ENCODE measurements around the gene ZNF41. TPM values are rescaled to one million over a fixed set of nuclear protein-coding genes. Genes with fewer than 3 reads are reported as not detected.

The ZNF41 gene
- total RNA-seq, 2 donors from 2014 or later: 8.3 to 12.3 TPM

DNA sequence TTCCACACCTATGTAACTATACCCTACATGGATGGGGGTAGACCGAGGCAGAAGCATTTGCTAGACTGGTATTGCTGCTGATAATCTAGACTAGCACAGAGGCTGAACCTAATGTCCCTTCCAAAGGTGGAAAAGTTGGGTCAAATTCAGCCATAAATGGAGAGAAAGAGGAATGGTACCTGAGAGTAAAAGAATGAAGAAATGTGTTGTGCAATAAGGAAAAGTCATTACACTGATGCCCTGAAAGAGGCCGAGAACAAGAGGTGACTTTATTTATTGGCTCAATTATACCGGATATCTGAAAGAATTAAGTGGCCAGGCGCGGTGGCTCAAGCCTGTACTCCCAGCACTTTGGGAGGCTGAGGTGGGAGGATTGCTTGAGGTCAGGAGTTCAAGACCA lies 52.1 kb downstream of the ZNF41 start:
- Histone ChIP-seq H3K36me3 (no peaks in the 10 kb centered on the region), H3K4me1 (replicated peaks) (no peaks in the 10 kb centered on the region), H3K9me3 (no peaks in the 10 kb centered on the region), H3K27me3 (replicated peaks; ENCODE audit: insufficient read depth) (no peaks in the 10 kb centered on the region), H3K27ac (no peak overlapping the region), H3K4me3 (no peak overlapping the region)
- TF ChIP-seq, protein P1, sequence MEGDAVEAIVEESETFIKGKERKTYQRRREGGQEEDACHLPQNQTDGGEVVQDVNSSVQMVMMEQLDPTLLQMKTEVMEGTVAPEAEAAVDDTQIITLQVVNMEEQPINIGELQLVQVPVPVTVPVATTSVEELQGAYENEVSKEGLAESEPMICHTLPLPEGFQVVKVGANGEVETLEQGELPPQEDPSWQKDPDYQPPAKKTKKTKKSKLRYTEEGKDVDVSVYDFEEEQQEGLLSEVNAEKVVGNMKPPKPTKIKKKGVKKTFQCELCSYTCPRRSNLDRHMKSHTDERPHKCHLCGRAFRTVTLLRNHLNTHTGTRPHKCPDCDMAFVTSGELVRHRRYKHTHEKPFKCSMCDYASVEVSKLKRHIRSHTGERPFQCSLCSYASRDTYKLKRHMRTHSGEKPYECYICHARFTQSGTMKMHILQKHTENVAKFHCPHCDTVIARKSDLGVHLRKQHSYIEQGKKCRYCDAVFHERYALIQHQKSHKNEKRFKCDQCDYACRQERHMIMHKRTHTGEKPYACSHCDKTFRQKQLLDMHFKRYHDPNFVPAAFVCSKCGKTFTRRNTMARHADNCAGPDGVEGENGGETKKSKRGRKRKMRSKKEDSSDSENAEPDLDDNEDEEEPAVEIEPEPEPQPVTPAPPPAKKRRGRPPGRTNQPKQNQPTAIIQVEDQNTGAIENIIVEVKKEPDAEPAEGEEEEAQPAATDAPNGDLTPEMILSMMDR (IDR thresholded peaks at IDR 0.05): no peak
- TF ChIP-seq POLR2AphosphoS5 (IDR thresholded peaks at IDR 0.05) (no peak), POLR2A (IDR thresholded peaks at IDR 0.05) (no peak)
- WGBS: 98% methylated on average over 5 of the region's 5 CpGs
- no peak for DNase-seq (ENCODE audit: low spot score)
- intact Hi-C loops (cut with DNase I): no loop called here

DNA sequence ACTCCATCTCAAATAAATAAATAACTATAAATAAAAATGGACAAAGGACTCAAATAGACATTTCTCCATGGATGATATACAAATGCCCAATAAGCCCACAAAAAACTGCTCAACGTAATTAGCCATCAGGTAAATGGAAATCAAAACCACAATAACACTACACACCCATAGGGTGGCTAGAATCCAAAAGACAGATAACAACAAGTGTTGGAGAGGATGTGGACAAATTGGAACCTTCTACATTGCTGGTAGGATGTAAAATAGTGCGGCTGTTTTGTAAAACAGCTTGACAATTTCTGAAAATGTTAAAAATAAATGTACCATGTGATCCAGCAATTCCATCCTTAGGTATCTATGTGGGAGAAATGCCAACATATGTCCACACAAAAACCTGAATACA lies 60.6 kb downstream of the ZNF41 start:
- TF ChIP-seq POLR2AphosphoS5 (IDR thresholded peaks at IDR 0.05) (no peak), POLR2A (IDR thresholded peaks at IDR 0.05) (no peak)
- TF ChIP-seq, protein P1 (IDR thresholded peaks at IDR 0.05): no peak
- DNase-seq (ENCODE audit: low spot score): no peak
- no peak overlapping the region for H3K4me3 ChIP-seq
- no peaks in the 10 kb centered on the region for H3K27me3 ChIP-seq (replicated peaks; ENCODE audit: insufficient read depth)
- H3K36me3 ChIP-seq: no peaks in the 10 kb centered on the region
- WGBS: 76% methylated on average over 2 of the region's 2 CpGs
- H3K4me1 ChIP-seq (replicated peaks): no peaks in the 10 kb centered on the region
- H3K9me3 ChIP-seq: no peaks in the 10 kb centered on the region
- H3K27ac ChIP-seq: no peak overlapping the region
- intact Hi-C loops (cut with DNase I): no loop called here

DNA sequence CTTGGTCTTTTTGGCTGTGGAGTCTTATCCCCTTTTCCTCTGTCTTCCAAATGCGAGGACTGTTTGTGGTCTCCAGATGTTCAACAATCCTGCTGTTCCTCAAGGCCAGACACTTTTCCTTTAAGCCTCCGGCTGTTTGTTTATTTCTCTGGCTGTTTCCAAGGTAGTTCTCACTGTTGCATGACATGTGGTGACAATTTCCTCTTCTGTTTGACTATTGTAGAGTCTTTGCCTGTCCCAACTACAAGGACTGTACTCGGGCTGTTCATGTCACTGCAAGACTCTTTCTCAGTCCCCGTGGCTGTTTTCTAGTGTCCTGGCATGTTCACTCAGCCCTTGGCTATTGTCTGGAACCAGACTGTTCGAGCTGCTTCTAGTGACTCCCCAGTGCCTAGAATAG lies 62.1 kb downstream of the ZNF41 start:
- intact Hi-C loops (cut with DNase I): no loop called here
- H3K27me3 ChIP-seq (replicated peaks; ENCODE audit: insufficient read depth): no peaks in the 10 kb centered on the region
- no peaks in the 10 kb centered on the region for H3K4me1 ChIP-seq (replicated peaks)
- TF ChIP-seq POLR2A (IDR thresholded peaks at IDR 0.05) (no peak), POLR2AphosphoS5 (IDR thresholded peaks at IDR 0.05) (no peak)
- TF ChIP-seq, protein P1 (IDR thresholded peaks at IDR 0.05): no peak
- no peak overlapping the region for H3K4me3 ChIP-seq
- DNase-seq (ENCODE audit: low spot score): no peak
- no peaks in the 10 kb centered on the region for H3K9me3 ChIP-seq
- H3K27ac ChIP-seq: no peak overlapping the region
- H3K36me3 ChIP-seq: no peaks in the 10 kb centered on the region
- 44% methylated on average over 5 of the region's 5 CpGs for WGBS

DNA sequence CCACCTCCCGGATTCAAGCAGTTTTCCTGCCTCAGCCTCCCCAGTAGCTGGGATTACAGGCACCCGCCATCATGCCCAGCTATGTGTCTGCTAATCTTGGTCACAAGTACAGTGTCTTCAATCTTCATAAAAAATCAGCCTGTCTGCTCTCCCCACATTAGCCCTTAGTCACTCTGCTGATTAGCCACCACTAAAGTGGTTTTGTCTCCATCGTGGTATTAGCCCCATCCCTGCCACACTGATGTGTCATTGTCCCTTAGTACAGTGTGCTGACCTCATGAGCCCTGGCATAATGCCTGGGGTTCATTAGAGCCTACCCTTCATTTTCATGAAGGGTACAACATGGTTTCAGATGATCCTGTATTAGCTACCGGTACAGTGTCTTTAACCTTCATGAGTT lies 62.8 kb downstream of the ZNF41 start:
- no peaks in the 10 kb centered on the region for H3K27me3 ChIP-seq (replicated peaks; ENCODE audit: insufficient read depth)
- no peaks in the 10 kb centered on the region for H3K4me1 ChIP-seq (replicated peaks)
- intact Hi-C loops (cut with DNase I): no loop called here
- no peak overlapping the region for H3K27ac ChIP-seq
- H3K4me3 ChIP-seq: no peak overlapping the region
- H3K9me3 ChIP-seq: no peaks in the 10 kb centered on the region
- TF ChIP-seq, protein P1 (IDR thresholded peaks at IDR 0.05): no peak
- TF ChIP-seq POLR2A (IDR thresholded peaks at IDR 0.05): no peak
- TF ChIP-seq POLR2AphosphoS5 (IDR thresholded peaks at IDR 0.05): no peak
- no peak for DNase-seq (ENCODE audit: low spot score)
- 89% methylated on average over 4 of the region's 4 CpGs for WGBS
- no peaks in the 10 kb centered on the region for H3K36me3 ChIP-seq

DNA sequence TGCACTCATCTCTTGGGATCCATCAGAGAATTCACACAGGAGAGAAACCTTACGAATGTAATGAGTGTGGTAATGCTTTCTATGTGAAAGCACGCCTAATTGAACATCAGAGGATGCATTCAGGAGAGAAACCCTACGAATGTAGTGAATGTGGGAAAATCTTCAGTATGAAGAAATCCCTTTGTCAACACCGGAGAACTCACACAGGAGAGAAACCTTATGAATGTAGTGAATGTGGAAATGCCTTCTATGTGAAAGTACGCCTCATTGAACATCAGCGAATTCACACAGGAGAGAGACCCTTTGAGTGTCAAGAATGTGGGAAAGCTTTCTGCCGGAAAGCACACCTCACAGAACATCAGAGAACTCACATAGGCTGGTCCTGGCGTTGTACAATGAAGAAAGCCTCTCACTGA lies 69.8 kb downstream of the ZNF41 start:
- TF ChIP-seq, protein P1 (IDR thresholded peaks at IDR 0.05): no peak
- TF ChIP-seq POLR2AphosphoS5 (IDR thresholded peaks at IDR 0.05): no peak
- no peak for TF ChIP-seq POLR2A (IDR thresholded peaks at IDR 0.05)
- 97% methylated on average over 8 of the region's 8 CpGs for WGBS
- DNase-seq (ENCODE audit: low spot score): no peak
- intact Hi-C loops (cut with DNase I): no loop called here
- Histone ChIP-seq H3K4me3 (no peak overlapping the region), H3K4me1 (replicated peaks) (no peaks in the 10 kb centered on the region), H3K36me3 (no peaks in the 10 kb centered on the region), H3K27me3 (replicated peaks; ENCODE audit: insufficient read depth) (no peaks in the 10 kb centered on the region), H3K27ac (no peak overlapping the region), H3K9me3 (no peaks in the 10 kb centered on the region)

Other genes with a start within 250 kb of the ZNF41 start
- 1 to 10 TPM in 1 of 2 donors, under 1 TPM in 1; 0.32 to 1.4 TPM for gene ZNF157, start 112.6 kb downstream of the ZNF41 start, total RNA-seq
- gene ARAF, start 78.0 kb upstream of the ZNF41 start, total RNA-seq: 10 to 100 TPM; 55.4 to 69.3 TPM
- 100 to 1,000 TPM; 373 to 916 TPM for gene TIMP1, start 99.2 kb upstream of the ZNF41 start, total RNA-seq
- 1 to 10 TPM in 1 of 2 donors, under 1 TPM in 1; 0.14 to 4.1 TPM for gene SYN1, start 136.6 kb upstream of the ZNF41 start, total RNA-seq
- gene CFP, start 146.7 kb upstream of the ZNF41 start, total RNA-seq: 1 to 10 TPM in 1 of 2 donors, under 1 TPM in 1; 0.09 to 2.9 TPM
- gene ELK1, start 167.3 kb upstream of the ZNF41 start, total RNA-seq: 100 to 1,000 TPM in 1 of 2 donors, 10 to 100 TPM in 1; 28.6 to 105 TPM
- gene UXT, start 176.0 kb upstream of the ZNF41 start, total RNA-seq: 100 to 1,000 TPM in 1 of 2 donors, 10 to 100 TPM in 1; 75.5 to 173 TPM

Data from prostate gland (tissue), 2 donors.